ENCODE measurements around the gene INSYN2A.

Gene INSYN2A, protein sequence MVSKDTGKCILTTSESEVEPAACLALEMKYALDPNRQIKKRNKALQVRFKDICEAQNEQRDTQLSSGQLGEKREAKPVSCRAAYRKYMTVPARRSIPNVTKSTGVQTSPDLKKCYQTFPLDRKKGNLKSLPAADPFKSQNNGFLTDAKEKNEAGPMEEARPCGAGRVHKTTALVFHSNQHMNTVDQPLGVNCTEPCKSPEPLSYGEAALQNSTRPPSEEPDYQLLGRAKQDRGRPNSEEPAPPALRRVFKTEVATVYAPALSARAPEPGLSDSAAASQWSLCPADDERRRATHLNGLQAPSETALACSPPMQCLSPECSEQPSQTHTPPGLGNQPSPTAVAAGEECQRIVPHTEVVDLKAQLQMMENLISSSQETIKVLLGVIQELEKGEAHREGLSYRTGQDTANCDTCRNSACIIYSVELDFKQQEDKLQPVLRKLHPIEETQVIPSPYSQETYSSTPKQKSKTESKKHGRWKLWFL

DNA sequence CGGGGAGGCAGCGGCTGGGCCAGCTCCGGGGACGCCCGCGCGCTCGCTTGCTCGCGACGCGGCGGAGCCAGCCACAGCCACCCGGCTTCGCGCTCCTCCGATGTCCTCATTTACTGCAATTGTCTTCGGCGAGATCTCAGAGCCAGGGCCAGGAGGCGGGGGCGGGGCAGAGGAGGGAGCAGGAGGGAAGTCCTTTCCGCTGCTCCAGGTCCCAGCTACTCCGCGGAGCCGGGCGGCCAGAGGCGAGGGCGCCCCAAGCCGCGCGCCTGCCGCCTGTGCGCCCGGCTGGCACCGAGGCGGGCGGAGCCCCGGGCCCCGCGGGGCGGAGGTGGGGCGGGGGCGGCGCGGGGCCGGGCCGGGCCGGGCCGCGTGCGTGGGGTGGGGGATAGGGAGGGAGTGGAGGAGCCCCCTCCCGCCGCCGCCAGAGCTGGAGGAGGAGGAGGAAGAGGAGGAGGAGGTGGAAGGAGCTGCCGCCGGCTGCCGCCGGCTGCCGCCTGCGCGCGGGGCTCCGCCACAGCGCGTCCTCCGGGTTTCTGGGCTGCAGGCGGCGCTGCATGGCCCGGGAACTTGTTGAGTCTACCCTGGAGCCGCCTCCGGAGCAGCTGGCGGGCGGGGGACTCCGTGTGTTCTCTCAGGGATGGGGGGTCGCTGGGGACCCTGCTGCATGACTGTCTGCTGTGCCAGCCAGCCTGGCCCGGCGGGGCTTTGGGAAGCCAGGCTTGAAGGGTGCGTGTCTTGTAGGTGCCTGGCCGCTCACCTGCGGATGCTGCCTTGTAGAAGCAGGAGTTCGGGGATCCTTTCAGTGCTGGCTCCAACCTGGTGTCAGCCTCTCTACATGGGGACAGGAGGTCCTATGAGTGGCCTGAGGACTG lies at the start of gene INSYN2A:
TSS of gene INSYN2A (minus strand) at position 310 of the 872 bp plus-strand sequence. CDS start 20,196 bp downstream, outside the sequence.
- Histone ChIP-seq H3K9me3 (ENCODE audit: low read depth, low read length) (no peaks in the 10 kb centered on the region), H3K9ac (ENCODE audit: insufficient read length) (no peak within 1 kb of the TSS), H3K36me3 (ENCODE audit: insufficient read depth, low read length) (no peaks in the 10 kb centered on the region), H3K4me3 (no peak within 1 kb of the TSS), H3K27ac (no peak within 1 kb of the TSS)
- TF ChIP-seq POLR2AphosphoS5 (IDR thresholded peaks at IDR 0.05; ENCODE audit: borderline replicate concordance, low read depth, low read length): no peak
- no peak for TF ChIP-seq EZH2 (IDR thresholded peaks at IDR 0.05)
- no peak for TF ChIP-seq FOXP2 (optimal IDR thresholded peaks at IDR 0.05; ENCODE audit: control extremely low read depth, extremely low read length, insufficient read depth)
- DNase-seq (ENCODE audit: low read depth, low spot score): no peak

DNA sequence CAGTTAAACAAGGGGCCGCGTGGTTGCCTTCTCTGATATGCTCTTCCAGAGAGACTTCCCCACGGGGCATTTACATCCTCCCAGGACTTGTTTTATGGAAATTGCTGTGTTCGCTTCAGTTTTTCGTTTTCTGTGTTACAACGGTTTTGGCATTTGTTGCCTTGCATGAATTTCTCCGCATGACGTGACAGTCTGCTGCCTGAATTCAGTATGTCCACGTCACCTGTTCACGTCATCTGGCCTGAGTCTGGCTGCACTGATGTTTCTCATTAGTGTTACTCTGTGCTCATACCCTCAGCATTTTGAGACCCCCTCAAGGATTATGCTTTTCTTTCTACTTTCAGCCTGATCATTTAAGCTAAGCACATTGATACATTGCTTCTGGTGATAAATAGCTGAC lies 49.1 kb upstream of the INSYN2A start:
- H3K9me3 ChIP-seq (ENCODE audit: low read depth, low read length): no peaks in the 10 kb centered on the region
- H3K27ac ChIP-seq: no peak overlapping the region
- DNase-seq (ENCODE audit: low read depth, low spot score): no peak
- H3K4me3 ChIP-seq: no peak overlapping the region
- no peaks in the 10 kb centered on the region; the same call in 1 of the 2 replicates for H3K36me3 ChIP-seq (ENCODE audit: insufficient read depth, low read length)
- TF ChIP-seq POLR2AphosphoS5 (IDR thresholded peaks at IDR 0.05; ENCODE audit: borderline replicate concordance, low read depth, low read length) (no peak), EZH2 (IDR thresholded peaks at IDR 0.05) (no peak), FOXP2 (optimal IDR thresholded peaks at IDR 0.05; ENCODE audit: control extremely low read depth, extremely low read length, insufficient read depth) (no peak)
- no peak overlapping the region for H3K9ac ChIP-seq (ENCODE audit: insufficient read length)

DNA sequence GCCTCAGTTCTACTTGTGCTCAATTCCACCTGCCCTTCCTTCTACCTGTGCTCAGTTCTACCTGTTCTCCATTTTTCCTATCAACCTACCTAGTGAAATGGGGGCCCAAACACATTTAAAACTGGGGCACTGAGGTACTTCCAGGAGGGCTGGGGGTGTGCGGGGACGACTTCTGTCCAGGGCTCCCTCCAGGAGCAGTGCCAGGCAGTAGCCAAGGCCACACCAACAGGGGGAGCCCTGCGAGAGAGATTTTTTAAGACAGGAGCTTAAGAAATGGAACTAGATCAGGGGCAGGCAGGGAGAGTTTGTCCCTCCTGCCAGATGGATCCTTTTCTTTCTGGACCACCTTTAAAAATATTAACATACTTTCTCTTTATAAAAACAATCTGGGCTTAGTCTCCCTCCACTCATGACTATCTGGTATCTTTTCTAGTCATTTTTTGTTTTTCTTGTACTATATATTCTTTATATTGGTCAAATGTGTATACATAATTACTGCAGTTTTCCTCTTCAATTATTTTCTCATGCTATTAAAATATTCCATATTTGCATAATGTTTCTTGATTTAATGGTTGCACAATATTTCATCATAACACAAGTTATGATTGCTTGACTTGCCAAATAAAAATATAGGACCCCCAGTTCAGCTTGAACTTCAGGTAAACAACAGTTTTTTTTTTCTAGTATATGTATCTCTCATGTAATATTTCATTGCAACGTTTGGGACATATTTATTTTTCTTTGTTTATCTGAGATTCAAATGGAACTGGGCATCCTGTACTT lies 47.3 kb upstream of the INSYN2A start:
- Histone ChIP-seq H3K4me3 (no peak overlapping the region), H3K9me3 (ENCODE audit: low read depth, low read length) (no peaks in the 10 kb centered on the region), H3K9ac (ENCODE audit: insufficient read length) (no peak overlapping the region), H3K36me3 (ENCODE audit: insufficient read depth, low read length) (no peaks in the 10 kb centered on the region), H3K27ac (no peak overlapping the region)
- DNase-seq (ENCODE audit: low read depth, low spot score): no peak
- TF ChIP-seq POLR2AphosphoS5 (IDR thresholded peaks at IDR 0.05; ENCODE audit: borderline replicate concordance, low read depth, low read length) (no peak), EZH2 (IDR thresholded peaks at IDR 0.05) (no peak), FOXP2 (optimal IDR thresholded peaks at IDR 0.05; ENCODE audit: control extremely low read depth, extremely low read length, insufficient read depth) (no peak)

DNA sequence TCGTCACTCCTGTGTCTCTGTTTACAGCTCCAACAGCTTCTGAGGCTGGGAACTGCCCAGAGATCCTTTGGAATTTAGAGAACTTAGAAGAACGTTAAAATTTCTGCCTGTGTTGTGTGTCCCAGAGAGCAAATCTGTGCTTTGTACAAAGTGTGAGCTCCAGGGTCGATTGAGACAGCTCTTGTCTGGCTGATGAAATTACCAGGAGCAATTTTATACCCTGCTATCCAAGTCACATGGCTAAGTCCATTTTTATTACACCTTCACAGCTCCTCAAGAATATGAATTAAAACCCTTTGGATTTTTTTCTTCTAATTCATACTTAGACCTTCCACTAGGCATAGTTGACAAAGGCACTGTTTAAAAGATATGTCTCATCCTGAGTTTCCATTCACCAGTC lies 46.5 kb upstream of the INSYN2A start:
- DNase-seq (ENCODE audit: low read depth, low spot score): no peak
- H3K9ac ChIP-seq (ENCODE audit: insufficient read length): no peak overlapping the region
- TF ChIP-seq EZH2 (IDR thresholded peaks at IDR 0.05): no peak
- no peak for TF ChIP-seq POLR2AphosphoS5 (IDR thresholded peaks at IDR 0.05; ENCODE audit: borderline replicate concordance, low read depth, low read length)
- TF ChIP-seq FOXP2 (optimal IDR thresholded peaks at IDR 0.05; ENCODE audit: control extremely low read depth, extremely low read length, insufficient read depth): no peak
- no peaks in the 10 kb centered on the region for H3K36me3 ChIP-seq (ENCODE audit: insufficient read depth, low read length)
- H3K9me3 ChIP-seq (ENCODE audit: low read depth, low read length): no peaks in the 10 kb centered on the region
- H3K4me3 ChIP-seq: no peak overlapping the region
- H3K27ac ChIP-seq: no peak overlapping the region

DNA sequence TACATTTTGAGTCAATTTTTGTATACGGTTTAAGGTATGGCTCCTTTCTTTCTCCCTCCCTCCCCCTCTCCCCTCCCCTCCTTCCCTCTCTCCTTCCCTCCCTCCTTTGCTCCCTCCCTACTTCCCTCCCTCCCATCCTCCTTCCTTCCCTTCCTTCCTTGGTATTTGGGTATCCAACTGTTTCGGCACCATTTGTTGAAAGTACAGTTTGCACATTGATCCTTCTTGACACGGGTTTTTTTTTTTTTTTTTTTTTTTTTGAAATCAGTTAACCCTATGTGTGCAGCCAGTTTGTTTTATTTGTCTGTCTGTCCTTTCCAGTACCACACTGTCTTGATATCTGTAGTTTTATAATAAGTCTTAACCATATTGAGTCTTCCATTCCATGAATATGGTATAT lies 39.9 kb upstream of the INSYN2A start:
- H3K4me3 ChIP-seq: no peak overlapping the region
- H3K9ac ChIP-seq (ENCODE audit: insufficient read length): no peak overlapping the region
- no peak overlapping the region for H3K27ac ChIP-seq
- DNase-seq (ENCODE audit: low read depth, low spot score): no peak
- TF ChIP-seq FOXP2 (optimal IDR thresholded peaks at IDR 0.05; ENCODE audit: control extremely low read depth, extremely low read length, insufficient read depth): no peak
- no peak for TF ChIP-seq EZH2 (IDR thresholded peaks at IDR 0.05)
- no peak for TF ChIP-seq POLR2AphosphoS5 (IDR thresholded peaks at IDR 0.05; ENCODE audit: borderline replicate concordance, low read depth, low read length)
- H3K36me3 ChIP-seq (ENCODE audit: insufficient read depth, low read length): no peaks in the 10 kb centered on the region
- H3K9me3 ChIP-seq (ENCODE audit: low read depth, low read length): no peaks in the 10 kb centered on the region

DNA sequence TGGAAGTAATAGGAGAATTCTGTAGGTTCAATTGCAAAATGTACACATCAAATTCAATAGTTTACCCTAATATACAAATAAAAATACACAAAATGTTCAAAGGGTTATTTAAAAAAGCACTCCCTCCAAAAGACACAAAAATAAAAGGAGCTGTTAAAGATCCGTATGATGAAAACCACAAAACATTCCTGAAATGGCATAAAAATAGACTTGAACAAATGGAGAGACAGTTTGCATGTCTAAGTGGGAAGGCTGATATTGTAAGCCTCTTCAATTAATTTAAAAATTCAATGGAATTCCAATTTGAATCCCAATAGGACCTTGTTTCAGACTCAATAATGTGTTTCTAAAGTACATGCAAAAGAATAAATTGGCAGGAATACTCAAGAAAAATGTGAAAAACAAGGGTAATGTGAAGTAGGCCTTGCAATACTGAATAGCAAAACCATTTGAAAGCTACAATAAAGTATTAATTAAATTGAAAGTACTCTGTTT lies 38.0 kb upstream of the INSYN2A start:
- no peaks in the 10 kb centered on the region for H3K9me3 ChIP-seq (ENCODE audit: low read depth, low read length)
- no peak overlapping the region for H3K4me3 ChIP-seq
- DNase-seq (ENCODE audit: low read depth, low spot score): no peak
- H3K36me3 ChIP-seq (ENCODE audit: insufficient read depth, low read length): no peaks in the 10 kb centered on the region
- no peak for TF ChIP-seq EZH2 (IDR thresholded peaks at IDR 0.05)
- no peak for TF ChIP-seq FOXP2 (optimal IDR thresholded peaks at IDR 0.05; ENCODE audit: control extremely low read depth, extremely low read length, insufficient read depth)
- no peak for TF ChIP-seq POLR2AphosphoS5 (IDR thresholded peaks at IDR 0.05; ENCODE audit: borderline replicate concordance, low read depth, low read length)
- no peak overlapping the region for H3K27ac ChIP-seq
- no peak overlapping the region for H3K9ac ChIP-seq (ENCODE audit: insufficient read length)

DNA sequence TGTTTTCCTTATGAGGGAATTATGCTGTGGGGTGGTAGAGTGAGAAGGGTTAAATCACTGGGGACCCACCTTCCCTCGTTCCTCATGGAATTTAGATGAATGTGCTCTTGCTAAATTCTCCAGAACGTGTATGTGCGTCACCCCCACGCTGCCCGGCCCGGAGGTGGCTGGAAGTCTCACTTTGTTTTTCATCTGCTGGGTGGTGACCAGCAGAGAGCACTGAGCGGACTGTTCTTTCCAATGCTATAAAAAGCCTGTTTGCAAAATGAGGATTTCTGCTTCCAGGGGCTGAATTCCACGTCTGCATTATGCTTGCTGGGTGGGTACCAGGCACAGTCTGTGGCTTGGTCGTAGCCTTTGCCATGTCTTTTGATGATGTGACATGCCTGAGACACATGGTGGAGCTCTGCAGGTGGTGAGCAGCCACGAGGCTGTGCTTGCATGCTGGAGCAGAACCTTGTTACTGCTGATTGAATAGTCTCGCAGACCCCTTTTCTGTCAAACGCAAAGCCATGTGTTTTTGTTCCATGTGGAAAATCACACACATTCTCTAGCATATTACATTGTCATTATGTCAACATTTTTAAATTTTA lies 31.9 kb upstream of the INSYN2A start:
- Histone ChIP-seq H3K27ac (no peak overlapping the region), H3K9me3 (ENCODE audit: low read depth, low read length) (no peaks in the 10 kb centered on the region)
- DNase-seq (ENCODE audit: low read depth, low spot score): no peak

More for the DNA sequence above, 31.9 kb upstream of the INSYN2A start:
- Histone ChIP-seq H3K4me3 (no peak overlapping the region), H3K36me3 (ENCODE audit: insufficient read depth, low read length) (no peaks in the 10 kb centered on the region), H3K9ac (ENCODE audit: insufficient read length) (no peak overlapping the region)
- TF ChIP-seq EZH2 (IDR thresholded peaks at IDR 0.05) (no peak), FOXP2 (optimal IDR thresholded peaks at IDR 0.05; ENCODE audit: control extremely low read depth, extremely low read length, insufficient read depth) (no peak), POLR2AphosphoS5 (IDR thresholded peaks at IDR 0.05; ENCODE audit: borderline replicate concordance, low read depth, low read length) (no peak)

All from SK-N-MC (cell line).